Chondrocyte (in vitro differentiated cells): ENCODE results near the gene SRSF3. TPM values are rescaled to one million over a fixed set of nuclear protein-coding genes. Genes with fewer than 3 reads are reported as not detected.
A peak's percentile ranks its signal among the peaks of the same experiment; 100 is the strongest.

Source experiments
- DNase-seq: peaks from one replicate; pipeline ENCODE4 v3.0.0; 2021; ENCODE audit warnings: mixed read lengths, low spot score
- H3K27ac Mint-ChIP-seq: one replicate; pipeline ENCODE4 v1.8.0; 2021; ENCODE audit warnings: mild to moderate bottlenecking, moderate library complexity, mixed read lengths; ENCODE audit not compliant: unreplicated experiment
- H3K27me3 Mint-ChIP-seq: 2 replicates; pipeline ENCODE4 v1.8.0; 2021; ENCODE audit warnings: low read depth, mixed read lengths
- H3K36me3 Mint-ChIP-seq: 2 replicates; pipeline ENCODE4 v1.8.0; 2021; ENCODE audit warnings: low read depth, mixed read lengths
- H3K4me1 Mint-ChIP-seq: 2 replicates; pipeline ENCODE4 v1.8.0; 2021; ENCODE audit warnings: low read depth, mild to moderate bottlenecking, mixed read lengths
- H3K4me3 Mint-ChIP-seq: one replicate; pipeline ENCODE4 v1.8.0; 2021; ENCODE audit warnings: mild to moderate bottlenecking, moderate library complexity, mixed read lengths; ENCODE audit not compliant: unreplicated experiment
- H3K9me3 Mint-ChIP-seq: 2 replicates; pipeline ENCODE4 v1.8.0; 2021; ENCODE audit warnings: low read depth, mixed read lengths
- long read RNA-seq: library from polyadenylated mRNA; stranded (forward); transcript quantifications from one replicate; pipeline ENCODE4 v2.0.0, GENCODE V29; 2021
- total RNA-seq: library from RNA; stranded (reverse); gene quantifications from 3 replicates; pipeline ENCODE4 v1.2.1, GENCODE V29; 2021
- TF ChIP-seq, protein P1 (sequence below): fragments of 200-600 bp; sonication (generic); IDR thresholded peaks from 2 replicates; pipeline ENCODE4 v1.5.0; 2021; ENCODE audit warnings: antibody characterized with exemption, mild to moderate bottlenecking, moderate library complexity

SRSF3 gene
- 180 to 233 TPM (median 191 TPM) in 3 replicates for total RNA-seq
- long read RNA-seq, full-length matches to known transcripts: 189 of 199 reads
- long read RNA-seq, partial matches to known transcripts: 4 of 199 reads
- long read RNA-seq, other reads (novel, unspliced or antisense): 6 of 199 reads

DNA sequence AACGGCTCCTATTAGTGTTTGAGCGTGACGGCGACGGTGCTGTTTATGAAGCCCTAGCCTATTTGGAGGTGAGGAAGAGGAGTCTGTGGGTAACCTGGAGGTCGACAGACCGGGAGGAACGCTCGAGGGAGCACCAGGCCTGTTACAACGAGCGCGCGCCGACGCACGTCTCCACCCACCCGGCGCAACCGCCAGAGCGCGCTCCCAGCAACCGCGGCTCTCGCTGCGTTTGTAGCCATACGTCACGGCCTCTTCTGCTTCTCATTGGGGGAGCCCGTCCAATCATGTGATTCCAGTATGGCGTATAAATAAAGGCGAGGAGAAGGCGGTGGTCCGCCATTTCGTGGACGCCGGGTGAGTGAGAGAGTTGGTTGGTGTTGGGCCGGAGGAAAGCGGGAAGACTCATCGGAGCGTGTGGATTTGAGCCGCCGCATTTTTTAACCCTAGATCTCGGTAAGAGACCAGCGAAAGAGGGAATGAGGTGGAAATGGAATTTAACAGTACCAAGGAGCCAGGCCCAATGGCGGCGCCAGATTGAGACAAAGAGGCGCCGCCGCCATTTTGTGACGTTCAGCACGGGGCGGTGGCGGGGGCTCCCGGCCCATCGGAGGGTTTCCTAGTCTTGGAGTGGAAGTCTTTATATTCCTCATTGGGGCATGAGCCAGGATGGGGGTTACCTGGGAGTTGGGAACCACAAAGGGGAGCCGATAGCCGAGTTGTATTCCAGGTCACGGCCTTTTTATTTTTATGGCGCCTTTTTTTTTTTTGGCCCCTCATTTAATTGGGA lies at the start of gene SRSF3:
Gene SRSF3, plus strand, starts transcription at position 334 of the 787 bp plus-strand sequence. CDS start 2,401 bp downstream, outside the sequence.
- H3K27me3 Mint-ChIP-seq: no peaks in the 10 kb centered on the region
- H3K27ac Mint-ChIP-seq: peak within 1 kb of the TSS; percentile 100
- TF ChIP-seq, protein P1, sequence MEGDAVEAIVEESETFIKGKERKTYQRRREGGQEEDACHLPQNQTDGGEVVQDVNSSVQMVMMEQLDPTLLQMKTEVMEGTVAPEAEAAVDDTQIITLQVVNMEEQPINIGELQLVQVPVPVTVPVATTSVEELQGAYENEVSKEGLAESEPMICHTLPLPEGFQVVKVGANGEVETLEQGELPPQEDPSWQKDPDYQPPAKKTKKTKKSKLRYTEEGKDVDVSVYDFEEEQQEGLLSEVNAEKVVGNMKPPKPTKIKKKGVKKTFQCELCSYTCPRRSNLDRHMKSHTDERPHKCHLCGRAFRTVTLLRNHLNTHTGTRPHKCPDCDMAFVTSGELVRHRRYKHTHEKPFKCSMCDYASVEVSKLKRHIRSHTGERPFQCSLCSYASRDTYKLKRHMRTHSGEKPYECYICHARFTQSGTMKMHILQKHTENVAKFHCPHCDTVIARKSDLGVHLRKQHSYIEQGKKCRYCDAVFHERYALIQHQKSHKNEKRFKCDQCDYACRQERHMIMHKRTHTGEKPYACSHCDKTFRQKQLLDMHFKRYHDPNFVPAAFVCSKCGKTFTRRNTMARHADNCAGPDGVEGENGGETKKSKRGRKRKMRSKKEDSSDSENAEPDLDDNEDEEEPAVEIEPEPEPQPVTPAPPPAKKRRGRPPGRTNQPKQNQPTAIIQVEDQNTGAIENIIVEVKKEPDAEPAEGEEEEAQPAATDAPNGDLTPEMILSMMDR: peak; percentile 72
- peaks cover 44% of the 10 kb centered on the region for H3K4me1 Mint-ChIP-seq
- H3K9me3 Mint-ChIP-seq: no peaks in the 10 kb centered on the region
- DNase-seq: peak; percentile 98
- peak within 1 kb of the TSS; percentile 100 for H3K4me3 Mint-ChIP-seq
- H3K36me3 Mint-ChIP-seq: peaks cover 43% of the 10 kb centered on the region

DNA sequence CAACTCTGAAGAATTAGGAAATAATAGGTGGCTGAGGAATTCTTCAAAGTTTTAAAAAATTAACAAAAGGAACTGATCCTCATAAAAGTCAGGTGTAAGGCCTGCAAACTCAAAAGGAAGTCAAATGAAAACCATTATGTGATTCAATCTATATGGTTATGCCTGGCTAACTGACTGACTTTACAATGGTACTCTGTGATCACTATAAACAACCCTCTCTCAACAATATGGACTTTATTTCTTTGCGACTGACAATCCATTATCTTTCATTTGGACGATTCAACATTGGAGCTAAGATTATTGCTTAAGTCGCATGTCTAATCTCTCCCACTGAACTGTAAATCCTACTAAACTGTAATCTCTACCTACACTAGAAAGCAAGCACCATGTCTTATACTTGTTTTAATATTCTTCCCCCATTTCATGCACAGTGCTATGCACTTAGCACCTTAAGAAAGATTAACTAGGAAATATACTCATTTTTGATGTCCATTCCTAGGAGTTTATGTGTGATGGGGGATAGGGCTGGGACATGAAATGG lies 48.3 kb upstream of the SRSF3 start:
- DNase-seq: no peak
- H3K9me3 Mint-ChIP-seq: no peaks in the 10 kb centered on the region
- H3K4me1 Mint-ChIP-seq: peaks cover 43% of the 10 kb centered on the region
- H3K27me3 Mint-ChIP-seq: no peaks in the 10 kb centered on the region
- peak overlapping the region; percentile 92 for H3K4me3 Mint-ChIP-seq
- peak overlapping the region; percentile 95 for H3K27ac Mint-ChIP-seq
- TF ChIP-seq, protein P1: no peak
- H3K36me3 Mint-ChIP-seq: peaks cover 2% of the 10 kb centered on the region

DNA sequence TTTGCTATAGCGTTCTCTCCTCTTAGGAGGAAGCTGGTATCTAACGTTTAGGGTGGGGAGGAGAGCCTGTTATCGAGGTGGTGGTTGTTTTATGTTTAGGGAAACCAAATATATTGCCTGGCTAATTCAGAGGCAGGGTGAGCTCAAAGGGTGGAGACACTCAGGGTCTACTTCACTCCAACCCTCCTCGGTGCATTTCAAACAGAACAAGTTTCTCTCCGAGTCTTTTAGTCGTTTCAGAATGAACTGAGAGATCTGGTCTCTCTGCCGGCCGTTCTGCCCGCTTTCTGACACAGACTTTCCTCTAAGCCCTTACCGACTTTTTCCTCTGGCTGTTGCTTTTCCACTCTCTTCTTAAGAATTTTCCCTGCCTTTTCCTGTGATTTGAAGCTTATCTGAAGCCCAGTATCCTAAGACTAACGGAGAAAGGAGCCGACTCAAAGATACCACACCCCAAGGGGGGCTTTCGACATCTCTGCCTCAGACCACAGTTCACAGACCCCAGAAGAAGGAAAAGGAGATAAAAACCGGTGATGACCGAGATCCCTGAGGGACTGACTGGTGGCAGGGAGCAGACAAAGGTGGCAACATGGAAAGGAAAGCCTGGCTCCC lies 47.7 kb upstream of the SRSF3 start:
- Mint-ChIP-seq H3K9me3 (no peaks in the 10 kb centered on the region), H3K4me1 (peaks cover 41% of the 10 kb centered on the region)
- DNase-seq: no peak

GRCh38 chr6:36546920-36547645 lies 47.1 kb upstream of the SRSF3 start, which contains the start of gene STK38:
Gene STK38, minus strand, starts transcription at chr6:36547479. Its CDS starts 7,277 bp downstream, at chr6:36540202.
- Mint-ChIP-seq H3K27ac (peak within 1 kb of the TSS; percentile 95), H3K27me3 (no peaks in the 10 kb centered on the region)

More for the DNA sequence above, 47.7 kb upstream of the SRSF3 start:
- Mint-ChIP-seq H3K27me3 (no peaks in the 10 kb centered on the region), H3K4me3 (peak overlapping the region; percentile 92), H3K27ac (peak overlapping the region; percentile 95), H3K36me3 (no peaks in the 10 kb centered on the region)
- TF ChIP-seq, protein P1: no peak

More at GRCh38 chr6:36546920-36547645, 47.1 kb upstream of the SRSF3 start, which contains the start of gene STK38:
- TF ChIP-seq, protein P1: peak; percentile 45
- Mint-ChIP-seq H3K36me3 (no peaks in the 10 kb centered on the region), H3K9me3 (no peaks in the 10 kb centered on the region), H3K4me3 (peak within 1 kb of the TSS; percentile 92), H3K4me1 (peaks cover 34% of the 10 kb centered on the region)
- DNase-seq: peak; percentile 85
